Brain microvascular endothelial cell (primary cell): Measurements from ENCODE around the gene IGSF9B.

Source experiments
- DNase-seq: peaks from one replicate; pipeline ENCODE4 v3.0.0-alpha.2; 2020
- H3K27ac ChIP-seq: fragments of 250-450 bp; sonication (Bioruptor Pico); 2 replicates; pipeline ENCODE4 v1.5.1; 2020; ENCODE audit warnings: mild to moderate bottlenecking, moderate library complexity
- H3K27me3 ChIP-seq: fragments of 250-450 bp; sonication (Bioruptor Pico); replicated peaks from 2 replicates; pipeline ENCODE4 v1.5.1; 2020; ENCODE audit warnings: mild to moderate bottlenecking
- H3K36me3 ChIP-seq: fragments of 250-450 bp; sonication (Bioruptor Pico); replicated peaks from 2 replicates; pipeline ENCODE4 v1.5.1; 2020; ENCODE audit warnings: mild to moderate bottlenecking
- H3K4me3 ChIP-seq: 2 replicates; pipeline ENCODE4 v1.5.1; 2011; ENCODE audit warnings: low read depth, mild to moderate bottlenecking, control low read depth, low read length, moderate library complexity
- in situ Hi-C: cut with HindIII; loops from 2 replicates; pipeline ENCODE4 v1.10.0; 2017; ENCODE audit warnings: low sequenced_read_pairs, low pct_ligation_motif_present
- TF ChIP-seq, protein P1 (sequence below): IDR thresholded peaks from 2 replicates; pipeline ENCODE4 v1.5.1; 2011; ENCODE audit warnings: low read depth, mild to moderate bottlenecking, moderate library complexity, low read length, control low read depth, inconsistent platforms; ENCODE audit errors: missing control alignments

Gene IGSF9B

DNA sequence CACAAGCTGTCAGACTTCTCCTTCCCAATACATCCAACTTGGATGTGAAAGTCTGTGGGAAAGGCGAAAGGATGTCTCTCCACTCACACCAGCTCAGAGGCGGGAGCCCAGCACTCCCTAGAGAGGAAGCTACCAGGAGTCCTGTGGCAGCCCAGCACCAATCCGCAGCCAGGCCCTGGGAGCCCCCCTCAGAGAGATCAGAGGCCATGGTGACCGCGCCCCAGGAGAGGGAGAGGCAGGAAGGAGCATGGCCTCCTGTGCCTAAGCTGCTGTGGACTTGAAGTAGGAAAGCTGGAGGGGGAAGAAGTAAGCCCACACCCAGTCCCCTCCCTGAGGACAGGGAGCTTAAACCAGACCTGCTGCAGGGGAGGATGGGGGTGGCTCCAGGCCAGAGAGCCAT, 24.4 kb upstream of the IGSF9B start:
- no peak for DNase-seq
- TF ChIP-seq, protein P1, sequence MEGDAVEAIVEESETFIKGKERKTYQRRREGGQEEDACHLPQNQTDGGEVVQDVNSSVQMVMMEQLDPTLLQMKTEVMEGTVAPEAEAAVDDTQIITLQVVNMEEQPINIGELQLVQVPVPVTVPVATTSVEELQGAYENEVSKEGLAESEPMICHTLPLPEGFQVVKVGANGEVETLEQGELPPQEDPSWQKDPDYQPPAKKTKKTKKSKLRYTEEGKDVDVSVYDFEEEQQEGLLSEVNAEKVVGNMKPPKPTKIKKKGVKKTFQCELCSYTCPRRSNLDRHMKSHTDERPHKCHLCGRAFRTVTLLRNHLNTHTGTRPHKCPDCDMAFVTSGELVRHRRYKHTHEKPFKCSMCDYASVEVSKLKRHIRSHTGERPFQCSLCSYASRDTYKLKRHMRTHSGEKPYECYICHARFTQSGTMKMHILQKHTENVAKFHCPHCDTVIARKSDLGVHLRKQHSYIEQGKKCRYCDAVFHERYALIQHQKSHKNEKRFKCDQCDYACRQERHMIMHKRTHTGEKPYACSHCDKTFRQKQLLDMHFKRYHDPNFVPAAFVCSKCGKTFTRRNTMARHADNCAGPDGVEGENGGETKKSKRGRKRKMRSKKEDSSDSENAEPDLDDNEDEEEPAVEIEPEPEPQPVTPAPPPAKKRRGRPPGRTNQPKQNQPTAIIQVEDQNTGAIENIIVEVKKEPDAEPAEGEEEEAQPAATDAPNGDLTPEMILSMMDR: no peak
- Histone ChIP-seq H3K27ac (no peak overlapping the region), H3K4me3 (no peak overlapping the region), H3K27me3 (no peaks in the 10 kb centered on the region), H3K36me3 (no peaks in the 10 kb centered on the region)
- in situ Hi-C loops: no loop called here

DNA sequence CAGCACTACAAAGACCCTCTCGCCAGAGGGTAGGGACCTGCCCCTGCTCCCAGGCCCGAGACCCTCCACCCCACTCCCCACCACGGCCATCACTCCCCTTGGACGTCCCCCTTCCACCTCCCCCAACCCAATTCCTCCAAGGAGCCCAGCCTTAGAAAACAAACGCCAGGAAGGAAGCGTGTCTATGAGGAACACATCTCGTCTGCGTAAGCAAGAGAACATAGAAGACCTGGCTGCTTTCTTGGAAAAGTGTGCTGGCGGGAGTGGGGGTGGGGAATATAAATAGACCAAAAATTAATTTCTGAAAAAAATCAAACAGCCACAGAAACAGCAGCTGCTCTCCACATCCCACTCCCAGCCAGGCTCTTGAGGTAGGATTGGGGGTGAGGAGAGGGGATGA, 23.9 kb upstream of the IGSF9B start:
- H3K27ac ChIP-seq: no peak overlapping the region
- TF ChIP-seq, protein P1: no peak
- no peaks in the 10 kb centered on the region for H3K36me3 ChIP-seq
- H3K27me3 ChIP-seq: no peaks in the 10 kb centered on the region
- in situ Hi-C loops: no loop called here
- no peak for DNase-seq
- no peak overlapping the region for H3K4me3 ChIP-seq

DNA sequence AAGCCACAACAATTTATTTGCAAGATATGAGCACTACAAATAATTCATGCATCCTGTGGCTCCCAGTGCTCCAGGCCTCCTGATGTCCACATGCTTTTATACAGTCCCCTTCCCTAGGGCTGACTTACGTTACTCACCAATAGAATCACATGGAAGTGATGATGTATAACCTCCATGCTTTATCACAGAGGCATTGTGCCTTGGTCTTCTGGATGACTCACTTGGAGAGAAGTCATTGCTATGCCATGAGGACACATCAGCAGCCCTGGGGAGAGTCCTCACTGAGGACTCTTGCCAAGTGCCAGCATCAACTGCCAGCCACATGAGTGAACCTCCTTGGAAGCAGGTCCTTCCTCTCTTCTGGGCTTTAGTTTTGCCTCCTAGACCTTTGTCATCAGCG, 22.0 kb upstream of the IGSF9B start:
- TF ChIP-seq, protein P1: no peak
- no peak overlapping the region for H3K4me3 ChIP-seq
- in situ Hi-C loops: no loop called here
- no peak for DNase-seq
- H3K36me3 ChIP-seq: no peaks in the 10 kb centered on the region
- H3K27me3 ChIP-seq: no peaks in the 10 kb centered on the region
- H3K27ac ChIP-seq: no peak overlapping the region

DNA sequence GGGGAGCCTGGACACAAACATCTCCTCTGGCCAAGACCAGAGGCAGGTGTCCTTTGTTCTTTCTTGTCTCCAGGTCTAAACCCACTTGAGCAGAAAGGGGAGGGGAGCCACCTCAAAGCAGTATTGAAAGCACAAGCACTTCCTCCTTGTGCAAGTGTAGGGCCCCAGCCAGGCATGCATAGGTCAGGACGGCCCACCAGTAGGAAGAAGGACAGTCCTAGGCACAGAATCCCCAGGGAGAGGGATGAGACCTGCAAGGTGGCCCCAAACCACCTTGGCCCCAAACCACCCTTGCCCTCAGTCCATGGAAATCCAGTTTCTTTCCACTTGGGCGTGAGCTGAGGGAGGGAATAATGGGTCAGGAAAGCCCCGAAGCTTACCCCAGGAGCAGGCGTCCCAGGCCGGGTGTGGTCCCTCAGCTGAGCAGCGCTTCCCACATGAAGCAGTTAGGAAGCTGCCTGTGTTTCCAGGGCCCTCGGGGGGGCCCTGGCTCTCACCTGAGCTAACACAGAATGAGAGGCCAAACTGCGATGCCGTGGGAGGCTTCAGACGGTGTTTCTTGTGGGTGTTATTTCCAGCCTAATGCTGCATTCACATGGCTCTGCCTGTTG, 20.4 kb upstream of the IGSF9B start:
- in situ Hi-C loops: no loop called here
- Histone ChIP-seq H3K4me3 (no peak overlapping the region), H3K36me3 (no peaks in the 10 kb centered on the region), H3K27me3 (no peaks in the 10 kb centered on the region), H3K27ac (no peak overlapping the region)
- TF ChIP-seq, protein P1: no peak
- no peak for DNase-seq

DNA sequence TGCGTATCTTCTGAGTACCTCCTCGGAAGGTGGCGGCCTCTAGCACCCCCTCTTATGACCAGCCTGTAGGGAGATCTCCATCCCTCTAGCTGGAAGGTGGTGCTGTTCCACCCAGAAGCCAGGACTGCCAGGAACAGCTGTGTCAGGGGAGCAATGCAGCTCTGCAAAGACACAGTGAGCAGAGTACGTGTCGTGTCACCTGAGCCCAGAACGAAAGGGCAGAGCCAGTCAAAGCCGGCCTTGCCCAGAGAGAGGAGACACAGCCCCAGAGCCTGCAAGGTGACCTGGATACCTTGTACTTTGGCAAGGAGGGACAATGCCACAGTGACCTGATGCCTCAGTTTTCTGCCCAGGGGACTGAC, 18.7 kb upstream of the IGSF9B start:
- no peak for DNase-seq
- H3K27ac ChIP-seq: no peak overlapping the region
- H3K27me3 ChIP-seq: no peaks in the 10 kb centered on the region
- in situ Hi-C loops: no loop called here
- TF ChIP-seq, protein P1: no peak
- H3K4me3 ChIP-seq: no peak overlapping the region
- H3K36me3 ChIP-seq: no peaks in the 10 kb centered on the region

DNA sequence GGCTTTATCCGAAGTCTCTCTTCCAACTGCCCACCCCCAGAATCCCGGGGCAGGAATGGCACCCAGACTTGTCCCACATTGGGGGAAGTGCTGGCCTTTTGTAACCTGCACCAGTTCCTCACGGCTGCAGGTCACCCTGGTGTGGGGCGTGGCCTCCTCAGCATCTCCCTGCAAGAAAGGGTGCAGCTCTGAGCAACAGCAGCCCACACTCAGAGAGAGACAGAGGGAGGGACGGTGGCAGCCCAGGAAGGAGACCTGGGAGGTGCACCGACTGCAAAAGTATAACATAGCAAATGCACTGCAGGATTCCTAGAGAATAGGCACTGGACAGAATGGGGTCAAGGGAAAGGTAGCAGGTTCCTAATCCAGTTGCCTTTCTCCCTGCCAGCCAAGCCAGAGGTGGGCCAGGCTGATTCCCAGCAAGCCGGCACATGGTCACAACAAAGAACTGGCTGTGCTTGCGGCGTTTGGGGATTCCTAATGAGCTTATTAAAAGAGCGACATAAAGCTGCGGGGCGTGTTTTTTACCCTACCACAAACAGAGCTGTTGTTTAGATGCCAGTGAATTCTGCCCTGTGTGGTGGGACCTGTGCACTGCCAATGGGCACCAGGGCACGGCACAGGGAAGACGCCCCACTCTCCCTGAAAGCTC, 18.2 kb upstream of the IGSF9B start:
- TF ChIP-seq, protein P1: no peak
- DNase-seq: no peak
- H3K36me3 ChIP-seq: no peaks in the 10 kb centered on the region
- no peaks in the 10 kb centered on the region for H3K27me3 ChIP-seq
- no peak overlapping the region for H3K27ac ChIP-seq
- H3K4me3 ChIP-seq: no peak overlapping the region
- in situ Hi-C loops: no loop called here
